Measurements from ENCODE around the gene KRT16. TPM values are rescaled to one million over a fixed set of nuclear protein-coding genes. Genes with fewer than 3 reads are reported as not detected.
"Not testable (repeated sequence)": the region's sequence is repeated elsewhere in the genome, so short reads cannot be mapped to it uniquely, and the experiment has no call there.

KRT16 gene
- total and polyA plus RNA-seq, 2 donors (not counting 1 experiment from before 2014, with no cell fraction given), result not detected

GRCh38 chr17:41617136-41617535, 4.6 kb upstream of the KRT16 start:
- Mint-ChIP-seq H3K9me3 (ENCODE audit: insufficient read depth) (no peaks in the 10 kb centered on the region), H3K27ac (no peak overlapping the region), H3K4me1 (no peaks in the 10 kb centered on the region), H3K4me3 (no peak overlapping the region), H3K27me3 (peaks cover 17% of the 10 kb centered on the region)
- Histone ChIP-seq H2AFZ (ENCODE audit: insufficient read depth, low read depth, low read length, poor library complexity, severe bottlenecking) (no peak overlapping the region), H3K27ac (ENCODE audit: low read length in 2 of 2) (no peak overlapping the region), H3K4me2 (replicated peaks; ENCODE audit: low read depth, low read length, poor library complexity, severe bottlenecking) (no peak overlapping the region), H3K9me3 (ENCODE audit: control extremely low read depth in 1 of 3, control insufficient read depth in 2 of 3, insufficient read depth in 1 of 3, low read length in 2 of 3) (no peaks in the 10 kb centered on the region), H3K4me1 (ENCODE audit: control insufficient read depth in 2 of 2, insufficient read depth in 2 of 2, low read length in 2 of 2) (no peaks in the 10 kb centered on the region), H3K36me3 (replicated peaks in 1 of 2; ENCODE audit: control extremely low read depth in 1 of 2, control insufficient read depth in 1 of 2, extremely low read depth in 1 of 2, insufficient read depth in 2 of 2, low read length in 1 of 2) (no peaks in the 10 kb centered on the region), H3K4me3 (ENCODE audit: control extremely low read depth in 1 of 5, extremely low read depth in 1 of 5, insufficient read depth in 1 of 5, low read depth in 2 of 5, low read length in 4 of 5) (no peak overlapping the region), H3K9ac (ENCODE audit: low read length) (no peak overlapping the region), H4K20me1 (ENCODE audit: control insufficient read depth, insufficient read depth, low read length, poor library complexity, severe bottlenecking) (no peaks in the 10 kb centered on the region), H3K79me2 (ENCODE audit: control insufficient read depth, insufficient read depth, low read length) (no peaks in the 10 kb centered on the region), H3K27me3 (replicated peaks in 1 of 4; ENCODE audit: control extremely low read depth in 1 of 4, control insufficient read depth in 3 of 4, insufficient read depth in 4 of 4, low read length in 3 of 4) (no peaks in the 10 kb centered on the region)
- POLR2A ChIA-PET, result no interaction called here
- intact Hi-C loops (cut with micrococcal nuclease), result no loop called here
- WGBS (ENCODE audit: insufficient coverage), result no CpG with 5 or more reads among the region's 3 CpGs
- CTCF ChIA-PET, result no interaction called here
- DNase-seq (no peak), ATAC-seq (ENCODE audit: low read depth) (no peak)
- no peak for TF ChIP-seq EZH2 (IDR thresholded peaks at IDR 0.05; ENCODE audit: borderline replicate concordance, insufficient read depth, low read depth, low read length, poor library complexity, severe bottlenecking)
- TF ChIP-seq, protein P1, sequence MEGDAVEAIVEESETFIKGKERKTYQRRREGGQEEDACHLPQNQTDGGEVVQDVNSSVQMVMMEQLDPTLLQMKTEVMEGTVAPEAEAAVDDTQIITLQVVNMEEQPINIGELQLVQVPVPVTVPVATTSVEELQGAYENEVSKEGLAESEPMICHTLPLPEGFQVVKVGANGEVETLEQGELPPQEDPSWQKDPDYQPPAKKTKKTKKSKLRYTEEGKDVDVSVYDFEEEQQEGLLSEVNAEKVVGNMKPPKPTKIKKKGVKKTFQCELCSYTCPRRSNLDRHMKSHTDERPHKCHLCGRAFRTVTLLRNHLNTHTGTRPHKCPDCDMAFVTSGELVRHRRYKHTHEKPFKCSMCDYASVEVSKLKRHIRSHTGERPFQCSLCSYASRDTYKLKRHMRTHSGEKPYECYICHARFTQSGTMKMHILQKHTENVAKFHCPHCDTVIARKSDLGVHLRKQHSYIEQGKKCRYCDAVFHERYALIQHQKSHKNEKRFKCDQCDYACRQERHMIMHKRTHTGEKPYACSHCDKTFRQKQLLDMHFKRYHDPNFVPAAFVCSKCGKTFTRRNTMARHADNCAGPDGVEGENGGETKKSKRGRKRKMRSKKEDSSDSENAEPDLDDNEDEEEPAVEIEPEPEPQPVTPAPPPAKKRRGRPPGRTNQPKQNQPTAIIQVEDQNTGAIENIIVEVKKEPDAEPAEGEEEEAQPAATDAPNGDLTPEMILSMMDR (IDR thresholded peaks at IDR 0.05), result no peak

- POLR2A ChIA-PET; H3K4me1 ChIP-seq (ENCODE audit: control insufficient read depth in 2 of 2, insufficient read depth in 2 of 2, low read length in 2 of 2); H4K20me1 ChIP-seq (ENCODE audit: control insufficient read depth, insufficient read depth, low read length, poor library complexity, severe bottlenecking); H3K27ac Mint-ChIP-seq; H3K9me3 Mint-ChIP-seq (ENCODE audit: insufficient read depth); H3K27me3 ChIP-seq (replicated peaks in 1 of 4; ENCODE audit: control extremely low read depth in 1 of 4, control insufficient read depth in 3 of 4, insufficient read depth in 4 of 4, low read length in 3 of 4); H3K4me3 Mint-ChIP-seq; H2AFZ ChIP-seq (ENCODE audit: insufficient read depth, low read depth, low read length, poor library complexity, severe bottlenecking); CTCF ChIA-PET; H3K36me3 ChIP-seq (replicated peaks in 1 of 2; ENCODE audit: control extremely low read depth in 1 of 2, control insufficient read depth in 1 of 2, extremely low read depth in 1 of 2, insufficient read depth in 2 of 2, low read length in 1 of 2); intact Hi-C loops (cut with micrococcal nuclease); DNase-seq; H3K4me1 Mint-ChIP-seq; H3K4me2 ChIP-seq (replicated peaks; ENCODE audit: low read depth, low read length, poor library complexity, severe bottlenecking); H3K4me3 ChIP-seq (ENCODE audit: control extremely low read depth in 1 of 5, extremely low read depth in 1 of 5, insufficient read depth in 1 of 5, low read depth in 2 of 5, low read length in 4 of 5); H3K9ac ChIP-seq (ENCODE audit: low read length); H3K27ac ChIP-seq (ENCODE audit: low read length in 2 of 2); H3K9me3 ChIP-seq (ENCODE audit: control extremely low read depth in 1 of 3, control insufficient read depth in 2 of 3, insufficient read depth in 1 of 3, low read length in 2 of 3); ATAC-seq (ENCODE audit: low read depth); H3K79me2 ChIP-seq (ENCODE audit: control insufficient read depth, insufficient read depth, low read length): not testable (repeated sequence)
- 82% methylated on average over 3 of the region's 4 CpGs for WGBS (ENCODE audit: insufficient coverage)
- peaks cover 14% of the 10 kb centered on the region for H3K27me3 Mint-ChIP-seq
Observed at GRCh38 chr17:41616486-41616885, 3.9 kb upstream of the KRT16 start.

Measured in B cell (primary cell).